Colon (tissue), 2 donors: Measurements from ENCODE around the gene BIRC7.

Experiments
- FAIRE-seq: peaks from 2 replicates; lab custom pipeline; 2012; peaks lifted over from hg19 to GRCh38; lab: Jason Lieb, UNC
- donor health status: control.
- donor health status: control.

BIRC7 gene, protein sequence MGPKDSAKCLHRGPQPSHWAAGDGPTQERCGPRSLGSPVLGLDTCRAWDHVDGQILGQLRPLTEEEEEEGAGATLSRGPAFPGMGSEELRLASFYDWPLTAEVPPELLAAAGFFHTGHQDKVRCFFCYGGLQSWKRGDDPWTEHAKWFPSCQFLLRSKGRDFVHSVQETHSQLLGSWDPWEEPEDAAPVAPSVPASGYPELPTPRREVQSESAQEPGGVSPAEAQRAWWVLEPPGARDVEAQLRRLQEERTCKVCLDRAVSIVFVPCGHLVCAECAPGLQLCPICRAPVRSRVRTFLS

DNA sequence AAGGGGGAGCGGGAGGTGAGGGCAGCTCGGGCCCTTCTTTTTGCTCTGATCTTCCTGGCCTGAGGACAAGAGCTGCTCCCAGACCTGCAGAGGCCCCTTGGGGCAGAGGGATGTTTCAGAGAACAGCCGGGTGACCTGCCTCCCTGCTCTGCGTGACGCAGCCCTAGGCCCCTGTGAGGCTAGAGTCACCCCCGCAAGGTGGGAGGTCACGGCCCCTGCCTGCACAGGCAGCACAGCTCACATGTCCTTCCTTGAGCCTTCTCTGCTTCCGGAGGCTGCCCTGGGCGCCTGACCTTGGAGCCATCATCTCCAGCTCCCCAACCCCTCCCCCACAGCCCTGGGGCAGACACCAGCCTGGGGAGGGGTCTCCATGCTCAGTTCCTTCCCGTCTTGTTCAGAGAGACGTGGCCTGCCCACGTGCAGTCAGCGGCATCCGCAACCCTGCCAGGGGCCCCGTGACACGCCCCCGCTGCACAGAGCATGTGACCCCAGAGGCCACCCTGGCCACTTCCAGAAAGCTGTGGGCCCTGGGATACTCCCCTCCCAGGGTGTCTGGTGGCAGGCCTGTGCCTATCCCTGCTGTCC is at the start of gene BIRC7:
BIRC7 (plus strand) TSS at position 507 of the 585 bp plus-strand sequence. CDS start 192 bp downstream, outside the sequence.
- no peak for FAIRE-seq

DNA sequence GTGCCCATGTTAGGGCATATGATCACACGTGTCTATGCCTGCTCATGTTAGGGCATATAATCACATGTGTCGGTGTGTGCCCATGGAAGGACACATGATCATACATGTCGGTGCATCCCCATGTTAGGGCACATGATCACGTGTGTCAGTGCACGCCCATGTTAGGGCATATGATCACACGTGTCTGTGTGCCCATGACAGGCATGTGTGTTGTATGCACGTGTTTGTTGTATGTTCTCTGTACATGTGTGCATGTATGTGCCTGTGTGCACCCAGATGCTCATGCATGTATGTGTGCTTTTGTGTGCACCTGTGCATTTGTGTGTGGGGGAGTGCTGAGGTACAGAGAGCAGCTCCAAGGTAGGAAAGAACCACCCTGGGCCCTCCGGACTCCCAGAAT is 49.6 kb upstream of the BIRC7 start:
- FAIRE-seq = no peak

DNA sequence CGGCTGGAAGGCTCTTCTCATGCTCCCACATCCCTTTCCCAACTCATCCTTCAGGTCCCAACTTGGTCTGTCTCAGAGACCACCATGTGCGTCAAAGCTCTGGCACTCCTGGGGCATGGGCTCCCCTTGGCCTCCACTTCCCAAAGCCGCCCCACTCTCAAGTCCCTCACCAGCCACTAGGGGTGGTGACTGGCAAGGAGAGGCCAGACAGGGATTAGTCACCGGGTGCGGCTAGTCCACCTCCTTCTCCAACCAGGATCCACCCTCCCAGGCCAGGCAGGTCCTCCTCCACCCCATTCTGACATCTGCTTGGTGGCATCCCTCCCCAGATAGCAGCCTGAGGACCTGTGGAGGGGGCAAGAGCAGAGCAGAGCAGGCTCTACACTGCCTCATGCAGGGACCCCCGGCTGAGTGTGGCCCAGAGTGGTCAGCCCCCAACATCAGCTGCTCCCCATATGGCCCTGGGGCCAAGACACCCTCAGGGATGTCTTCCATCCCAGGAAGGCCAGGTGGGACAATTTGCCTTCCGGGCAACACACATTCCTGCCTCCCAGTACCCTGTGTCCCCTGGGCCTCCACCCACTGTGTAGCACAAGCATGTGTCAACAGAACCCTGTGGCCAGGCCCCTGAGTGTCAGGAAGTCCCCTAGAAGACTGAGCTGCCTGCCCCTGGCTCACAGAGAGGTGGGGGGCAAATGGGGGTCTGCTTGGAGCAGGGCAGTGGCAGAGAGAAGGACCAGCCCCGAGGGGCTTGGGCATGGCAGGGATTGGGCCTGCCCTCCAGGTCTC is 49.0 kb upstream of the BIRC7 start:
- FAIRE-seq = no peak

DNA sequence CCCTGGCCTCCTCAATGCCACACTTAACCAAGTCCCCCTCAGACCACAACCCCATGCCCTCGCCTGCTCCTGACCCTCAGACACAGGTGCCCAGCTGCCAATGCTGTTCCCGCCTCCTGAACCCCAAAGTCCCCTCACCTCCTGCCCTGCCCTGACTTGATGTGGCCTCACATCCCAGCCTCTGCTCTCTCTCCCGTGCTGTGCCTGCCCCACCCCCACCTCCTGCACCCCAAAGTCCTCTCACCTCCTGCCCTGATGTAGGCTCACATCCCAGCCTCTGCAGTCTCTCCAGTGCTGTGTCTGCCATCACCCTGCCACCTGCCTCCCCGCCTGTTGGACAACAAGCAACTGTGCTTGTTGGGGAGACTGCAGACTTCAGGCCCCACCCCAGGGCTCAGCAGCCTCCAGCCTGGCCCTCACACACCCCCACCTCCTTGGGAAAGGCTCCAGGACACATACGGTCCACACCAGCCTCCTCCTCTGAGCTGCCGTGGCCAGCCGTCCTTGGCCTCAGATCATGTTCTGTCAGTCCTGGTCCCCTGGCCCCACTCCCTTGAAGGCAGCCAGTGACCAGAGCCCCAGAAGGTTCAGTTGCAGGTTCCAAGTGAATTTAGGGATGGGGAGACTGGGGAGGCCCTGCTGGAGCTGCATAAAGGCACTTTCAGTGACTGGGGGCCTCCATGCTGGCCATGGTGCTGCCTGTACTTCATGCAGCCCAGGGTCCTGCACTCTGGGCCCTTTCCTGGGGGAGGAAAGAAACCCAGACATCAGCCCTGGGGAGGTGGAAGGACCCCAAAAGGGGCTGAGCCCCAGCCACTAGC is 48.2 kb upstream of the BIRC7 start:
- no peak for FAIRE-seq

DNA sequence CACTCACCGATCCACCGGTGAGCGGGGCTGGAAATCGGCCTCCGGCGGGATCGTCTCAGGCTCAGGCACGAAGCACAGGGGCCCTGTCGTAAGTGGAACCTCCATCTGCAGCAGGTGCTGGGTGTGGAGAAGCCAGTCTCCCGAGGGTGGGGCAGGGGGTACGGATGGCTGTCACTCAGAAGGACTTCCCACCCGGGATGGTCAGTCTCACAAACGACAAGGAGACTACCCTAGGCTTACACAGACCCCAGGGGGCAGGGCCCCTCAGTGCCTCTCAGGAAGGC is 47.6 kb upstream of the BIRC7 start:
- no peak for FAIRE-seq

DNA sequence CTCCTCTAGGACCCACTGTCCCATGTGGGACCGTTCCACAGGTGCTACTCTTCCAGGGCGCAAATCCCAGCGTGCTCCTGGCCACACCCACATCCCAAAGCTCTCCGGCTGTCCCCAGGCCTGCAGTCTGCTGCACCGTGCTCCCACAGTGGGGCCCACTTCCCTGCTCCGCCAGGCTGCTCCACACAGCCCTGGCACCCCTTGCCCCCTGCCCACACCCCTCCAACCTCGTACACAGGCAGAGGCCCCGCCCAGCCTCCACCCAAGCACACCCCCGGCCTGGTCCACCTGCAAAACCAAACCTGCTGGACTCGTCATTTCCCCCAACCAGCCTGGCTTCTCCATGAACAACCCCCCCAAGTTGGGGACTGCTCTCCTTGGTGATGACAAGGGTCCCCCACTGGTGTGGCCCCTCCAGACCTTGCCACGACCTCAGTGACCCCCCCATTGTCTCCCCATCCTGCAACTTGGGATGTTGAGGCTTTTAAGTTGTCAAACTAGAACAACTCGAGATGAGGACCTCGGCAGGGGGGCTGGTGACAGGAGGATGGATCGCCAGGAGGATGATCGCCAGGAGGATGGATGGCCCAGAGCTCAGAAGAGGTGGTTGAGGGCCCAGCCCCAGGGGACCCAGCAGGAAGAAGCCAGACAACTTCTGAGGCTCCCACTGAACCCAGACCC is 46.9 kb upstream of the BIRC7 start:
- no peak for FAIRE-seq

DNA sequence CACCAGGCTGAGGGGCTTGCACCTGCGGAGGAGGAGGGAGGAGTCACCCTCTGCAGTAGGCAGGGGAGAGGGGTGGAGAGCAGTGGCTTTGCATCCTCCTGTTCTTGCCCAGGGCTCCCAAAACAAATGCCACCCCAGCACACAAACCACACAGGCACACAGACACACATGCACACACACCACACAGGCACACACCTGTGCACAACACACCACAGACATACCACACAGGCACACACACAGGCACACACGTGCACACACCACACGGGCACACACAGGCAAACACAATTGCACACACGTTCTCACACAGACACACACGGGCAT is 46.4 kb upstream of the BIRC7 start:
- no peak for FAIRE-seq

DNA sequence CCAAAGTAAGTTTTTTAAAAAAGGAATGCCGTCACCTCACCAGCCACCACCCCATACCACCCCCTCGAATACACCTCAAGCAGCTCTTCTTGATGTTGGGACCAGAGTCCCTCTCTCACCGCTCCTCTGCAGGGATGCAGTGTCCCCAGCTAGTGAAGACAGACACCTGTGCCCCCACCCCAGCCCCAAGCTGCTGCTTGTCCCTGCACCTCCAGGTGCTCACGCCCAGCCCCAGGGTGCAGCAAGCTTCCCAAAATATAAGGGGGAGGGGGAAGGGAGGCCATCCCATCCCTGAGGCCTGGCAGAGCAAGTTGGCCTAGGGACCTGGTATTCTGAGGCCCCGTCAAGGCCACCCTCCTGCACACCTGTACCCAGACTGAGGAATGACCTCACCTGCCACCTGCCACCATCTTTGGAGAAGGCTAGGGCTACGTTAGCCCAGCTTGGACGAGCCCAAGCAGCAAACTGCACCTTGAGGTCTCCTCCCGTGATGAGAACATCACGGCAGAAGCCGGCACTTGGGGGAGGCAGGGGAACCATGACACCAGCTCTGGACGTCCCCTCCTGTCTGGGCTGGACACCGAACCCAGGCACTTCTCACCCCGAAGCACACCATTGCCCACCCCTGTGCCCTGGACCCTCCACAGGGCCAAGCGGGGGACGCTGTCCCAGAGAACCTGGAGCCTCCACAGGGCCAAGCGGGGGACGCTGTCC is 45.7 kb upstream of the BIRC7 start:
- FAIRE-seq = no peak

DNA sequence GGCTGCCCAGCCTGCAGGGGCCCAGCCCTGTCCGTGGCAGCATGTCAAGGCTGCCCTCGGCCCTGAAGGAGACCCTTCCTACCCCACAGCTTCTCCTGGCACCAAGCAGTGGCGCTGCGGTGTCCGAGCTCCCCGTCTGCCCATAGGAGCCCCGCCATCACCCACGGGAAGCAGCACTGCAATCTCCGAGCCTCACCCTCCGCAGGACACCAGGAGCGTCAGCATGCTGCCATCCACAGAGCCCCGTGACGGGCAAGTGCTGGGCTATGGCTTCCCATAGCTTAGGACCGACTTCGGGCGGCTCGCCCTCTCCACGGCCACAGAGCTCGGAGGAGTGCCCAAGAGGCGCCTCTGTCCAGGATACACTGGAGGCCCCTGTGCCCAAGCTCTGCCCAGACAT is 44.9 kb upstream of the BIRC7 start:
- no peak for FAIRE-seq

DNA sequence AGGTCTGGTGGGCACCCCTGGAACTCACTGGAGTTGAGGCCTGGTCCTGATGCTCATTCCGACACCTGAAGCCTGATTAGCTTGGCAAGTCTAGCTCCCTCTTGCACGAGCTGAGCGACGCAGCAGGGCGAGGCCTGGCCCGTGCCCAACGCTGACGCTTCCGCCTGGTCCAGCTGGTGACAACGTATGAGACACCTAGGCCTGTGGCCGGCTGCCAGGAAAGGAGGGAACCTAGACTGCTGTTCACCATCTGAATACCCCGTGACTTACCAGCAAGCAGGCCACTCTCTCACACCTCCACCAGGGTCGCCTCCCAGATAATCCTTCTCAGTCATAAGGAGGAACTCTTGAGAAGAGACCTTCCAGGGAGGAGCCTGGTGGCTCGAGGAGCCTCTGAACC is 44.3 kb upstream of the BIRC7 start:
- FAIRE-seq = no peak

DNA sequence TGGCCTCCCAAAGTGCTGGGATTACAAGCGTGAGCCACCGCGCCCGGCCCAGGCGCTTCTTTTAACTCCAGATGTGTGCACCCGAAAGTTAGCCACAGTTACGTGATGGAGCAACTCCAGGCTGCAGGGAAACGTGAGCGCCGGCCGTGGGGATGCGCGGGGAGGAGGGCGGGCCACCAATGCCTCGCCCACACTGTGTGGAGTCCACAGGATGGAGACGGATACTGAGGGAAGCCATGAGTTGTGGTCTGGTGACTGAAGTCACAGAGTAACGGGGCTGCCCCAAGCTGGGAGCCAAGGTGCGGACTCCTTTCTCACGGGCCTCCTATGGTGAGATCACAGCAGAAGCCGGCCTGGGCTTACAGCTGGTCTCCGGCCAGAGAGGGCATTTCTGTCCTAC is 43.0 kb upstream of the BIRC7 start:
- FAIRE-seq = no peak

DNA sequence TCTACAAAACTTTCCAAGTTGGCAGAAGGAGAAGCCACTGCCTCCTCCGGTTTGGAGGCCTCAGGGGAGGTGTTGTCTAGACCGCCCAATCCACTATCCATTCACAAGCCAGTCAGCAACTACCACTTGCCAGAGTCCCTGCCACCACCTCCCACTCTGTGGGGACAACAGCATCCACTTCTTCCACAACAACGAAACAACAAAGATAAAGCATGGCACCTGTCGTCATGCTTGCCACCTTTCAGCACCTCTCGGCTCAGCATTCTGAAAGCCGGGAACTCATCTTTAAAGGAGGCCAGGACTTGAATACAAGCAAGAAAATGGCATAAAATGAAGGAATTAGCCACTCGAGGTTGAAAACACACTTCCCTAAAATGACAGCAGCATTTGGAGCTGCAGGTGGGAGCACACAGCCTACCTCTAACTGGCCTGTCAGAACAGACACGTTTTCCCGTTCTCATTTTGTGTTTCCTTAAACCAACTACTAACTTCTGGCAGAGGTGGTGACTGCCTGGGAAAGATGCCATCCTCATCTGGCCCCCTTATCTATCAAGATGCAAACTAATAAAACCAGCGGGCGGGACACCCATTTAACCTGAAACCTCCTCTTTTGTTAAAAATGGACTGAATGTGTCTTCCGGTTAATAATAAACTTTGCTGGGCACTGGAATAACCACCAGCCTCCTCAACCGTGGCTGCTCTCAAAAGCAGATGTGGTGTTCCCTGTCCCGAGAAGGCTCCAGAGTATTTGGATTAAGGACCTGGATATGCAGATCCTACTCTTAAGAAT is 41.5 kb upstream of the BIRC7 start:
- FAIRE-seq = no peak

DNA sequence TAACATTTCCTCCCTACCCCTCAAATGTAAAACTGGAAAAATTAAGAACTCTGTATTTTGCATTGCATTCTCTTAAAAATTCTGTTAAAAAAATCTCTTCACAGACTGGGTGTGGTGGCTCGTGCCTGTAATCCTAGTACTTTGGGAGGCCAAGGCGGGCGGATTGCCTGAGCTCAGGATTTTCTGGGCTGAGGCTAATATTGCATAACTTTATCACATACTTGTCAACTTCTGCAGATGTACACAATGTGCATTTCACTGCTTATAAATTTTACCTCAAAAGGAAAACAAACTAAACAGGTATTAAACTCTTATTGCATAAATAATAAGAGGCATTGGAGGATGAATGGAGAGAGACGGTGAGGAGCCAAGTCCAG is 40.9 kb upstream of the BIRC7 start:
- no peak for FAIRE-seq

DNA sequence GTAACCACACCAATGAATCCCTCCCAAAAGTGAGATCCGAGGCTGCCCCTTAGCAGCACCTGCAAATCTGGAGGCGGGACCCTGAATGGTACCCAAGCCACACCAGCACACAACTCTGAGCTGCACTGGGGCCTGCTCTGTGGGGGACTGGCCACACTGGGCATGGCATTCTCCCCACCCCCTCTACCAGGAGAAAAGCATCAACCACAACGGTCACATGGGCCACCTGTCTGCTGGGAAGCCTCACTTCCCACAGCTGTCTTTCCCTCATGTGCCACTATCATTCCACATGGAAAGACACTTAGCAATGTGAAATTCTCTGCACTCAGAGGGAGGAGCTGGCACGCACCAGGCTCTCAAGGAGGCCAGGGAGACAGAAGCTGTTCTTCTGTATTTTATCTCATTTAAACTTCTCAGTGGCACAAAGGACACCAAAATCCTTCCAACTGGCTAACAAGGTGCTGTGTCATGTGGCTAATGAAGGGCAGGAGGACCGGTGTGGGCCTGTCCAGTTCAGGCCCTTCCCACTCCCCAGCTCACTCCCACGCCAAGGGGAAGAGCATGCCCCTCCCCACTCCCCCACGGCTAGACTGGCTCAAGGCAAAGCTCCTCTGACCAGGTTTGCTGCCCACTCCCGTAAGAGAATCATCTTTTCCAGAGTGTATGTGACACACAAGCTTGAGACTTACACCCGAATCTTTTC is 38.8 kb upstream of the BIRC7 start:
- no peak for FAIRE-seq

DNA sequence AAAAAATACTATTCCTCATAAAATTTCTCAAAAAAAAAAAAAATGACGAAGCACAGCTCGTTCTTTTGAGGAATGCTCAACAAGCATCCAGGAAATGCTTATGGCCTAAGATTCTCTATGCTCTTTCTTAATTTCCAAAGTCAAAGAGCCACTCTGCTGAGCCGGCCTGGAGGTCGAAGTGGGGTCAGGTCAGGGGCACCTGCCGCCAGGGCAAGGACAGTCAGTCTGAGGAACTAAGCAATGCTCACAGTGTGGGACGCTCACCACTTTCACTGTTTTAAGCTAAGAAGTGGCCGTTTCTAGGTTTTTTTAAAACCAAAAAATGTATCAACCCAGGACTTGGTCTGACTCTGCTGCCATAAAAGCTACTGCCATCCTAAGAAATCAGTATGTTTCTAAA is 37.1 kb upstream of the BIRC7 start:
- no peak for FAIRE-seq

DNA sequence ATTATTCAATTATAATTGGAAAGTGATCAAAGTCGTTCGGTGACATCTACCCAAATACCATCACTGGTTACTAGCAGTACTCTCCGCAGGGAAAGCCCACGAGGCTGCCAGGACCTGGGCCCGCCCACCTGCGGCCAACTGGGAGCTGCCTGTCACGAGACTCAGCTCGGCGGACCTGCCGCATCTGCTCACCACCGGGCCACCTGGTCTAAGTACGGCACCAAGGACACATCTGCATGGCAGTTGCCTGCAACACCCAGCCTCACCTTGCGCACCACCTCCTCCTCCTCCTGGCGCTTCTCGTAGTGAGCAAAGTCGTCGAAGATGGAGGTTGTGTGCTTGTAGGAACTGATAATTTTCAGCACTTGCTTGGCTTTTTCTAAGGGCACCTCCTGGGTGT is 33.7 kb upstream of the BIRC7 start:
- FAIRE-seq = no peak

DNA sequence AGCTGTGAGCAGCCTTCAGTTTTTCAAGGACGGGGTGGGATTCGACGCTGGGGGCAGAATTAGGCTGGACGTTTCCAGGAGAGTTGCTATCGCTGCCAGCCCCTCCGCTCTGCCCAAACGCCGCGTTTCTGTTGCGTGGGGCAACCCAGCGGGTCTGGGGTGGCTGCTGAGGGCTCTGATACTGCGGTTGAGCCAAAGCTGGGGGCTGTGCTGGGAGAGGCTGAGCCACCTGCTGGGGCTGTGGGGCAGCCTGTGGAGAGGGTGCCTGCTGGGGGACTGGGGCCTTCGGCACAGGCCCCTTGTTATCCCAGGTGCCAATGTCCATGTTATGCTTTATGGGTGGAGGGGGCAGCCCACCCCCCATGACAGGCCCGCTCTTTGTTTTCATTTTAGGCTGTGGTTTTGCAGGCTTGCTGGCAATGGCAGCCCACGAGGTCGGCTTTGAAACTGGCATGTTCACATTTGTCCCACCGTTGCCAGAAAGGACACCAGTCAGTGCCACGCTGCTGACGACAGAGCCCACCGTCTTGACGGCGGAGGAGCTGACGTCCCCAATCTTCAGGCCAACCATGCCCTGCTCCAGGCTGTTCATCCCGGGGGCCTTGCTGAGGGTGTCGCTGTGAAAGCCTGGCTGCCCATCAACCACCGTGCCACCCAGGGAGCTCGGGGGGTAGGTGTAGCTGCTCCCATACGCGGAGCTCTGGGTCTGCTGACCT is 32.7 kb upstream of the BIRC7 start:
- no peak for FAIRE-seq

DNA sequence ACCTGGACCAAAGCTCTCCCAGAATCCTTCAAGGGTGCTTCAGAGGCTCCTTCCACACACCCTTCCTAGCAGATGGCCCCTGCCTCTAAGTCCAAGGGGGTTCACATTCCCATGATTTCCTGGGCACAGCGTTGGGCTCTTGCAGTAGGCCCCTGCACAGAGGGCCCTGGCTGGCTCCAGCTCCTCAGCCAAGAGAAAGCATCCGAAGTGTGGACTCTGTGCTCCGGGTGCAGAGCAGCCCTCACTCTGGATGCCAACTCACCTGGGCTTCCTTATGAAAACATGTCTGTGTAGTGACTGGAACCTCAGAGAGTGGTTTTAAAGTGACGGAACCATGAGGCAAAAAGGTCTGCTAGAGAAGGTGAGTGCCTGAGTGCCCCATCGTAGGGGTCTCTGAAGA is 31.3 kb upstream of the BIRC7 start:
- FAIRE-seq = no peak

DNA sequence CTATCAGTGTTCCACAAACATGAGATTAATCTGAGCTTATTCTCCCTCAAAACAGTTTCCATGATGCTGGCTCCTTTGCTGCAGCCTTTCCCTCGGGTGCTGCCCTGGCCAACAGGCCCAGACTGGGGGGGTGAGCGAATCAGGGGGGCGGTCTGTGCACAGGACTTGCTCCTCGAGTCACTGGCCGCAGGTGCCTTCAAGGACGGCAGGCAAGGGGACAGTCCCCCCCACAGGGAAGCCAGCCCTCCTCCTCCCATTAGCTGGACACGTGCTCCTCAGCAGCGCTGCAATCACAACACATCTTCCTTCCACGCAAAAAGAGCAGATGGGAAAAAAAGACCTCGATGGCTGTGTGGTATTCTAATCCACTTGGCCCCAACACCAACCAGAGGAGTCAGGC is 29.8 kb upstream of the BIRC7 start:
- FAIRE-seq = no peak

DNA sequence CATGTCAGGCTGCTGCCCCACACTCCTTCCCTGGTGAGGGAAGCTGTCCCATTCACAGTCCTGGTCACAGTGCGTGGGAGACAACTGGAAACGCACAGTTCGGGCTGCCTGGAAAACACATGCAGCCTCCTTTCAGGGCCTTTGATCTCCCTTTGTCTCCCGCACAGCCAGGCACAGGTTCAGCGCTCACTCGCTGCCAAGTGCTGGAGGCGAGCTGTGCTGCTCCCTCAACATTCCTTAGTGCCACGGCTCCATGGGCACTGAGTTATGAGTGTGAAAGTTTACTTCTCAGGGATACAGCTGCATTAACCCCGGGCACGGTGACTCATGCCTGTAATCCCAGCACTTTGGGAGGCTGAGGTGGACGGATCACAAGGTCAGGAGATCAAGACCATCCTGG is 28.8 kb upstream of the BIRC7 start:
- FAIRE-seq = no peak
